ENCODE data around the gene APOBEC3G.

DNA sequence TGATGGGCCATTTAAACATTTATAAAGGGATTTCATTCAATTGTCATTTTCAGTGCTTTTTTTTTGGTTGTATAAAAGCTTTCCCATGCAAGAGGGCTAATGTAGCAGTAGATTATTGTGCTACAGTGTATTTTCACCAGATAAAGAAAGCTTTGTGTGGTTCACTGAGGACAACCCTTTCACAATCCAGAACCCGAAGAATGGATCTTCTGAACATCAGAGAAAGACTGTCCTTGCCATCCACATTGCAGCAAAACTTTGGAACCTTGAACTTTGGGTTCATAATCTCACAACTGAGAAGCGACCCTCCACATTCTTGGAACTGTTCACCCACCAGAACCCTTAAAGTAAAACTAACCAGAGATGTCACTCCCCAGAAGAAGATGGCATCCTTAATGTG, 29.3 kb downstream of the APOBEC3G start:
- TF ChIP-seq, protein P1, sequence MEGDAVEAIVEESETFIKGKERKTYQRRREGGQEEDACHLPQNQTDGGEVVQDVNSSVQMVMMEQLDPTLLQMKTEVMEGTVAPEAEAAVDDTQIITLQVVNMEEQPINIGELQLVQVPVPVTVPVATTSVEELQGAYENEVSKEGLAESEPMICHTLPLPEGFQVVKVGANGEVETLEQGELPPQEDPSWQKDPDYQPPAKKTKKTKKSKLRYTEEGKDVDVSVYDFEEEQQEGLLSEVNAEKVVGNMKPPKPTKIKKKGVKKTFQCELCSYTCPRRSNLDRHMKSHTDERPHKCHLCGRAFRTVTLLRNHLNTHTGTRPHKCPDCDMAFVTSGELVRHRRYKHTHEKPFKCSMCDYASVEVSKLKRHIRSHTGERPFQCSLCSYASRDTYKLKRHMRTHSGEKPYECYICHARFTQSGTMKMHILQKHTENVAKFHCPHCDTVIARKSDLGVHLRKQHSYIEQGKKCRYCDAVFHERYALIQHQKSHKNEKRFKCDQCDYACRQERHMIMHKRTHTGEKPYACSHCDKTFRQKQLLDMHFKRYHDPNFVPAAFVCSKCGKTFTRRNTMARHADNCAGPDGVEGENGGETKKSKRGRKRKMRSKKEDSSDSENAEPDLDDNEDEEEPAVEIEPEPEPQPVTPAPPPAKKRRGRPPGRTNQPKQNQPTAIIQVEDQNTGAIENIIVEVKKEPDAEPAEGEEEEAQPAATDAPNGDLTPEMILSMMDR (IDR thresholded peaks at IDR 0.05): no peak
- TF ChIP-seq POLR2A (IDR thresholded peaks at IDR 0.05): no peak
- TF ChIP-seq EP300 (IDR thresholded peaks at IDR 0.05): no peak

Data from tibial nerve (tissue), 4 donors.